Measurements from ENCODE around the gene SH3PXD2A.

SH3PXD2A gene

DNA sequence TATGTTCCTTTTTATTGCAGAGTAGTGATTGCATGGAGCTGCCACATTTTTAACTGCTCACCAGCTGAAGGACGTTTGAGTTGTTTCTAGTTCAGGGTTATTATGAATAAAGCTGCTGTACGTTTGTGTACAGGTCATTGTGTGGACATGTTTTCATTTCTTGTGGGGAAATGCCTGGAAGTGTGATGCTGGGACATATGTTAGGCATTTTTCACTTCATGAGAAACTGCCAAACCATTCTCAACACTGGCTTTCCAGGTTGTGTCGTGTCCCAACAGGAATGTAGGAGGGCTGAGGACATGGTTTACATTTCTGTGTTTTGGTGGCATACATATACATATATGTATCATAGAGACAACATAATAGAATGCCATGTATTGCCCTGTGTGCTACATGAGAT lies 288.8 kb downstream of the SH3PXD2A start:
- DNase-seq (ENCODE audit: low read depth), result no peak
- TF ChIP-seq, protein P1, sequence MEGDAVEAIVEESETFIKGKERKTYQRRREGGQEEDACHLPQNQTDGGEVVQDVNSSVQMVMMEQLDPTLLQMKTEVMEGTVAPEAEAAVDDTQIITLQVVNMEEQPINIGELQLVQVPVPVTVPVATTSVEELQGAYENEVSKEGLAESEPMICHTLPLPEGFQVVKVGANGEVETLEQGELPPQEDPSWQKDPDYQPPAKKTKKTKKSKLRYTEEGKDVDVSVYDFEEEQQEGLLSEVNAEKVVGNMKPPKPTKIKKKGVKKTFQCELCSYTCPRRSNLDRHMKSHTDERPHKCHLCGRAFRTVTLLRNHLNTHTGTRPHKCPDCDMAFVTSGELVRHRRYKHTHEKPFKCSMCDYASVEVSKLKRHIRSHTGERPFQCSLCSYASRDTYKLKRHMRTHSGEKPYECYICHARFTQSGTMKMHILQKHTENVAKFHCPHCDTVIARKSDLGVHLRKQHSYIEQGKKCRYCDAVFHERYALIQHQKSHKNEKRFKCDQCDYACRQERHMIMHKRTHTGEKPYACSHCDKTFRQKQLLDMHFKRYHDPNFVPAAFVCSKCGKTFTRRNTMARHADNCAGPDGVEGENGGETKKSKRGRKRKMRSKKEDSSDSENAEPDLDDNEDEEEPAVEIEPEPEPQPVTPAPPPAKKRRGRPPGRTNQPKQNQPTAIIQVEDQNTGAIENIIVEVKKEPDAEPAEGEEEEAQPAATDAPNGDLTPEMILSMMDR (conservative IDR thresholded peaks at IDR 0.05; ENCODE audit: low read depth, low read length), result no peak

DNA sequence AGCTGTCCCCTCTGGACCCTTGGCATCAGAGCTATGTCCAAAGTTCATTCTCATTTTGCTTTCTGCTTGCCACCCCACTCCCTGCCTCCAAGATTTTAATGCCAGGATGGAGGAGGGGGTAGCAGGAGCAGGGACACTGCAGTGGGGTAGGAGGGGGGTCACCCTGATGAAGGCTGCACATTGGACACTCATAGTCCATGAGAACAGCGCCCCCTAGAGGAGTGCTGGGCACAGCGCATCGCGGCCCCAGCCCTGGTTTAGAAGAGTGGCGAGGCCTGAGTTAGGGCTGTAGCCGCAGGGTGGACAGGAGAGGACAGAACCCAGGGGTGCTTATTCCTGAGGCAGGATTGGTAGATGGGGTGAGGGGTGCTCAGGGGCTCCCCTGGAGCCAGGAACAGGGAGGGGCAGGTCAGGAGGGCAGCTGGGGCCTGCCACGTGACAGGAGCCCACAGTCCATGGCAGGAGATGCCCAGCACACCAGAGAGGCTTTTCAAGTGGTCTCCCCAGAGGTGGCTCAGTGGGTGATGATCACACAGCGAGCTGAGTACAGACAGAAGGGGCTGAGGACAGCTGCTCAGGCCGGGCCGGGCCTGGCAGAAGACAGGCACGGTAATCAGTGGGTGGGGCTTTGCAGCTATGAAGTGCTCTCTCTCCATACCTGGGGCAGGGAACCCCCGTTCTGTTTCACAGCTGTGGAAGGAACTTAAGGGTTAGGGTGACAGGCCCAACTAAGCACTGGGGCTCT lies 290.4 kb downstream of the SH3PXD2A start:
- H3K4me3 ChIP-seq (ENCODE audit: low read length), result no peak overlapping the region
- TF ChIP-seq, protein P1 (conservative IDR thresholded peaks at IDR 0.05; ENCODE audit: low read depth, low read length), result peak; percentile 64
- DNase-seq (ENCODE audit: low read depth), result no peak

More for the DNA sequence above, 288.8 kb downstream of the SH3PXD2A start:
- no peak overlapping the region for H3K4me3 ChIP-seq (ENCODE audit: low read length)

DNA sequence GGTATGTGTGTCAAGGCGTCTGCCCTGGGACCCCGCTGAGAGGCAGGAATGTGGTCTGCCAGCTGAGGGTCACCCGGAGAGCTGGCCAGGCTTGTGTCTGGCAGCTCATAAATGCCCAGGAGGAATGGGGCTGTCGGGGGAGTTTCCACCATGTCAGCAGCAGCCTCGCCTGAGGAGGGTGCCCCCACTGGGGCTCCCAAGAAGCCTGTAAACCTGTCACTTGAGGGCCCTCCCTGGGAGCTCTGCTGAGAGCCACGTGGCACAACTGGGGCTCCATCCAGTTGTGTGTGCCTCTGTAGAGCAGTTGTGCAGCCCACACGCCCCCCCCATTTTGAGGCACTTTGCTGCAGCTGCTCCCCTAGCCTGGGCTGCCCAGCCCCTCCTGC lies 291.3 kb downstream of the SH3PXD2A start:
- DNase-seq (ENCODE audit: low read depth), result no peak
- no peak overlapping the region for H3K4me3 ChIP-seq (ENCODE audit: low read length)
- TF ChIP-seq, protein P1 (conservative IDR thresholded peaks at IDR 0.05; ENCODE audit: low read depth, low read length), result no peak

DNA sequence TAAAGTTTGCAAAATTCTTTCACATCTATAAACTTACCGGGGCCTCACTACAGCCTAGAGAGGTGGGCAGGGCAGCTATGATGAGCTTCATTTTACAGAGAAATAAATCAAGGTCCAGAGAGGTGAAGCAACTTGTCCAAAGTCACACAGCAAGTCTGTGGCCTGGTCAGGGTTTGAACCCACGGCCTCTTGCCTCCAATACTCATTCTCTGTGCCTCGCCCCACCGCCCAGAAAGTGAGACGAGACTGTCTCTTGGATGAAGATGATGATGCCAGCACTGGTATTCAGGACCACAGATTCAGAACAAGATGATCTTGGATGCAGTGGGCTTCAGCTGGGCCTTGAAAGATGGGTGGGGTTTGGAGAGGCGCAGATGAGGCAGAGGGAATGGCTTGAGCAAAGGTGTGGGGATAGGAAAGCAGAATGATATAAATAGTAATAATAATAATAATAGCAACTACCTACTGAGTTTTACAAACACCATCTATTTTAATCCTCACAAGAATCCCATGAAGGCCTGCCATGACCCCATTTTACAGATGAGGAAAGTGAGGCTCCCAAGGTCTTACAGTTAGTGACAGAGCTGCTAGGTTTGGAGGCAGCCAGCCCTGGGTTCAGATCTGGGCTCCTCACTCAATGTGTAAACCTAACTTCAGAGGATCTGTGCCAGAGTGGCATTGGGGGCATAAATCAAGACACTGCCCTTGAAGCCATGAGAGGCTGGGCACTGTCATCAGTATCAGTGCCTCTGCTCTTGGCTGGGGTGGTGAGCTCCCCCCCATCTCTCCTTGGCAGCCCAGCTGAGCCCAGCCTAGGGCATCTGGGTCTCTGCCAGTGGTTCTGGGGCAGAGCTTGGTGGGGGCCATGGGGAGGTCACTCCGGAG lies 291.9 kb downstream of the SH3PXD2A start:
- no peak overlapping the region for H3K4me3 ChIP-seq (ENCODE audit: low read length)
- no peak for DNase-seq (ENCODE audit: low read depth)
- TF ChIP-seq, protein P1 (conservative IDR thresholded peaks at IDR 0.05; ENCODE audit: low read depth, low read length), result no peak

DNA sequence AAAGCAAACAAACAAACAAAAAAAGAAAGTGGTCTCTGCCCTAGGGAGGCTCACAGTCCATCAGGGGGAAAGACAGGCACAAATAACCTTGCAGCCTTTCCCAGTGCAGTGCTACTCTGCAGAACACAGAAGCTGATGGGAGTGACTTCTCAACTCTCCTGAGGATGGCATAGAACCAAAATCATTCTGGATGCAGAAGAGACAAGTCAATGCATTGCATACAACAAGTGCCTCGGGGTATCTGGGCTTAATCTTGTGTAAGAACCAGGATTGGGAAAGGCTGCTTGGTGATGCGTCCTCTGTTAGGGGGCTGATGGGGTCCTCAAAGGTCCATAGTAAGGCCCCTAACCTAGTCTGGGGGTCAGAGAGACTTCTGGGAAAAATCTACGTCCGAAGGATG lies 293.0 kb downstream of the SH3PXD2A start:
- no peak for DNase-seq (ENCODE audit: low read depth)
- no peak overlapping the region for H3K4me3 ChIP-seq (ENCODE audit: low read length)
- TF ChIP-seq, protein P1 (conservative IDR thresholded peaks at IDR 0.05; ENCODE audit: low read depth, low read length), result no peak

DNA sequence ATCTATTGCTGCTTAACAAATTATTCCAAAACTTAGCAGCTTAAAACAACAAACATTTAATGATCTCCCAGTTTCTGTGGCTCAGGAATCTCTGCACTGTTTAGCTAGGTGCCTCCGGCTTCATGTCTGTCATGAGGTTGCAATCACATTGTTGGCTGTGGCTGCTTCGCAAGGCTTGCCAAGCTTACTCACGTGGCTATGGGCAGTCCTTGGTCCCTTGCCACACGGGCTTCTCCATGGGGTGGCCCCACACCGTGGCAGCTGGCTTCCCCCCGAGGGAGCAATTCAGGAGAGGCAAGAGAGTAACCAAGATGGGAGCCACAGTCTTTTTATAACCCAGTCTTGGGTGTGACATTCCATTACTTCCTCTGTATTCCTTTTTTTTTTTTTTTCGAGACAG lies 294.5 kb downstream of the SH3PXD2A start:
- H3K4me3 ChIP-seq (ENCODE audit: low read length), result no peak overlapping the region
- TF ChIP-seq, protein P1 (conservative IDR thresholded peaks at IDR 0.05; ENCODE audit: low read depth, low read length), result no peak
- DNase-seq (ENCODE audit: low read depth), result no peak

Measured in retinal pigment epithelial cell (primary cell).